ENCODE results near the gene NAXE.
"Not testable (repeated sequence)": the region's sequence is repeated elsewhere in the genome, so short reads cannot be mapped to it uniquely, and the experiment has no call there.

The NAXE gene

DNA sequence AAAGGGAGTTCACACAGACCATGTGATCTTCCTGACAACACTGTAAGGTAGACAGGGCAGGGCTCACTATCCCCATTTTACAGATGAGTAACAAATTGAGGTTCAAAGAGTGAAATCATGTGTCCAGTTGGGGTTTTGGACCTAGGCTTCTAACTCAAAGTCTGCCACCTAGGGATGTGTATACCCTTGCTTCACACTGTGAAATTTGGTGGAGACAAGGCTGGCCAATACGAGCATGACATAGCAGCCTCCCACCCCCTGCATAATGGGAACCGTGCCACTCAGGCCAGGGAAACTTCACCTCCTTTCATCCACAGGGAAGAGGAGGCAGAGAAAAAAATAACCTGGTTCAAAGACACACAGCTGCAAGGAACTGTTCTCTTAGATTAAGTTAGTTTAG, 26.1 kb upstream of the NAXE start:
- DNase-seq: peak in 1 of 10 donors; percentile 14
- intact Hi-C loops (cut with DNase I): no loop called here

DNA sequence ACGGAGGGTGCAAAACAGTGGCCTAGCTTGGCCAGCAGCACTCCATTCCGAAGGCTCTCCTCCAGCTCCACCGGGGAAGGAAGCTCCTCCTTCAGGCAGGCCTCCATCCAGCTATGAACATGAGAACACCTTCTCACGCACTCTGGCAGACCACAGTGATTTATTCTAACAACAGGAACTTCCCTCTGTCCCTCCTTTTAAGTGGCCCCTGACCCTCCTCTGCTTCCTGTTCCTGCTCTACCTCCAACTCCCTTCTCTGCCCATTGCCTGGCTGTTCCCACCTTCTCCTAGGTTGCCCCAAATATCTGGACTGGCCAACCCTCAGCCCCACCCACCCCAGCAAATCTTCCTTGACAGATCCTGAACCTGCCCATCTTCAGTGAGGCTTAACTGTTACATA, 25.1 kb upstream of the NAXE start:
- intact Hi-C loops (cut with DNase I): no loop called here
- DNase-seq: peak in 2 of 10 donors; percentile 25 to 30

GRCh38 chr1:156571261-156571852, 20.2 kb upstream of the NAXE start:
- DNase-seq: peak in 1 of 10 donors; percentile 7
- intact Hi-C loops (cut with DNase I): loop anchor here (5.0 kb wide), 1 partner anchor 59 kb away; no protein-coding TSS in a partner anchor

DNA sequence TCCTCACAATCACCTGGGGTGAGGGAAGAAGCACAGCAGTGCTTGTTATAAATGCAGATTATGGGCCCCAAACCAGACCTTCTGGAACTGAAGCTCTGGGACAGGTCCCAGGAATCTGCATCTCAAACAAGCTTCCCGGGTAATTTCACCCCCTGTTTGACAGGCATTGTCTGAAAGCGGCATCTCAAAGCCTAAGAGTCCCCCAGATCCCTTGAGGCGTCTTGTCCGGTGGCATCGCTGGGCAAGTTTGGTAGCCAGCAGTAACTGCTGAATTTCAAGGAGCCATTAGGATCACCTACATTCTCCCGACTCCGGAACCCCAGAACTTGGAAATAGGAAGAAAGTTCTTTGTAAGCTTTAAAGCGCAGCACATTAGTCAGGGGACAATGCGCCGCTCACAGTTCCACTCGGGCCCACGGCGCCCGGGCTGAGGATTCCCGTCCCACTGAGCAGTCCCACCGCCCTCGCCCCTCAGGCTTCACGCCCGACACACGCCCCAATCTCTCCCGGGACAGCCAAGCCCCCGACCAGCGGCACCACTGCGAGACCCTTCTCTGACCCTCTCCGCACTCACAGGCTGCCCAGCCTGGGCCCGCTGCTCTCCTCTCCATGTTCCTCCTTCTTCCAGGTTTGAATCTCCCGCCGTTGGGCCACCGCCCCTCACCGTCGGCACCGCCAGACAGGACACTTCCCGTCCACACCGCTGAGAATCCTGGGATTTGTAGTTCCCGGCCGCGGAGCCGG, 19.5 kb upstream of the NAXE start, which contains the start of gene IQGAP3:
TSS of gene IQGAP3 (minus strand) at position 647 of the 744 bp plus-strand sequence. CDS start at position 611, 36 bp downstream.
- intact Hi-C loops (cut with DNase I): loop anchor here (5.0 kb wide), 1 partner anchor 60 kb away; no protein-coding TSS in a partner anchor

GRCh38 chr1:156572663-156573018, 18.9 kb upstream of the NAXE start:
- intact Hi-C loops (cut with DNase I): loop anchor here (5.0 kb wide), 1 partner anchor 60 kb away; no protein-coding TSS in a partner anchor
- no peak for DNase-seq

More for the DNA sequence above, 19.5 kb upstream of the NAXE start, which contains the start of gene IQGAP3:
- peak; percentile 67 to 97 (median 82) for DNase-seq

GRCh38 chr1:156574039-156574633, 17.4 kb upstream of the NAXE start:
- DNase-seq: no peak

GRCh38 chr1:156577550-156577949, 14.0 kb upstream of the NAXE start:
- DNase-seq: no peak
- intact Hi-C loops (cut with DNase I): no loop called here

More at GRCh38 chr1:156574039-156574633, 17.4 kb upstream of the NAXE start:
- intact Hi-C loops (cut with DNase I): loop anchor here (5.0 kb wide), 1 partner anchor 62 kb away; no protein-coding TSS in a partner anchor

DNA sequence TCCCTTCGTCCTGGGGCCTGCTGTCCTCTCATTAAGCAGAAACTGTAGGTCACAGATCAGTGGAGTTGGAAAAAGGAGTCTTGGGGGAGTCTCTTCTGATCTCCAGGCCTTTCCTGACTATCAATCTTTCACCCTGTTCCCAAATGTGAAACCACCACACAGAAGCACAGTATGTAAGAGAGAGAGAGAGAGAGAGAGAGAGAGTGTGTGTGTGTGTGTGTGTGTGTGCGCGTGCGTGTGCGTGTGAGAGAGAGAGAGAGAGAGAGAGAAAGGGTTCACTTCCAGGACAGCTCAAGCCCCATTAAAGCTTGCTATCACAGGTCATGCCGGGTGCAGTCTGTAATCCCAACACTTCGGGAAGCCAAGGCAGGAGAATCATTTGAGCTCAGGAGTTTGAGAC, 13.5 kb upstream of the NAXE start:
- intact Hi-C loops (cut with DNase I): no loop called here
- DNase-seq: no peak

DNA sequence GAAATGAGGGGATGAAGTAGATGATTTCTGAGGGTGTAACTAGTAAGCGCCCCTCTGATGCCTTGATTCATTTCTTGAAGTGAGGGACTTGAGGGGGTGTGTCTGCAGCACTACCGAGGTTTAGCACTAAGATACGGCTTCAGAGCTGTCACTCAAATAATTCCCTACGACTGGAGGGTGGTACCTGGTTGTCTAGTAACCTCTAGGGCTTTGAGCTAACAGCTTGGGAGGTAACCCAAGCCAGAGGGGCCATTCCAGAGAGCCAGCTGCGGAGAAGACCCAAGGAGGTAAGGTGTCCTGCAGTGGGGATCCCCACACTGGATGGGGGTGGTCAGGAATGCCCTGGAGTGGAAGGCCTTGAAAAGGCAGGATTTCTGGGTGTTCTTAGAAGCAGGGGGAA, 12.1 kb upstream of the NAXE start, which contains the start of gene TTC24:
TSS of gene TTC24 (plus strand) at position 252 of the 400 bp plus-strand sequence. CDS start 1,642 bp downstream, outside the sequence.
- intact Hi-C loops (cut with DNase I): no loop called here
- peak in 1 of 10 donors; percentile 36 for DNase-seq

- intact Hi-C loops (cut with DNase I): no loop called here
- DNase-seq: peak in 2 of 10 donors; percentile 77 to 79
Measured at GRCh38 chr1:156581661-156582387, 9.8 kb upstream of the NAXE start.

DNA sequence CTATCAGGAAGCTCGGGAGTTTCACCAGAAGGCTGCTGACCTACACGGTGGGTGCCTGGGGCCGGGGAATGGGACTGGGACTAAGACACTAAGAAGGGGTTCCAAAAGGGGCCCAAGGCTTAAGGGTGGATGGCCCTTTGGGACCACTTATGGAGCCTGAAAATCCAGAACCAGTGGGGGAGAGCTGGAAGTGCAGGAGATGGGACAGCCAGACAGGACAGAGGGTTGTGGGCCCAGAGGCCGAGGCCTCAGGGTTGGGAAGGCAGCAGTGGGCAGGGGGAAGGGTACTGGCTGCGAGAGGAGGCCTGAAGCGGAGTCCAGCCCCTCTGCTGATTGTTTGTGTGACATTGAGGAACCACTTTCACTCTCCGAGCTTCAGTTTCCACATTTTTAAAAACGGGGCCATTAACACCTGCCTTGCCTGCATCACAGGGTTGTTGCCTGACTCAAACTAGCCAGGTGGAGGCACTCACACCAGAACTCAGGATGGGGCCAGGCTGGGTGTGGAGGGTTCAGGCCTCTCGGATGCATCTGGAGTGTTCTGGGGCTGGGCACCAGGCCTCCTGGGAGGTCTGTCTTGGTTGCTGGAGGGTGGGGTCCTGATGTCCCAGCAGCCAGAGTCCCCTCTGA, 9.1 kb upstream of the NAXE start:
- intact Hi-C loops (cut with DNase I): no loop called here
- peak in 1 of 10 donors; percentile 32 for DNase-seq

- intact Hi-C loops (cut with DNase I): loop anchor here (2.0 kb wide), 2 partner anchors 23 to 73 kb away; no protein-coding TSS in a partner anchor
- peak in 6 of 10 donors; percentile 50 to 76 (median 70) for DNase-seq
Measured at GRCh38 chr1:156583821-156584622, 7.6 kb upstream of the NAXE start.

DNA sequence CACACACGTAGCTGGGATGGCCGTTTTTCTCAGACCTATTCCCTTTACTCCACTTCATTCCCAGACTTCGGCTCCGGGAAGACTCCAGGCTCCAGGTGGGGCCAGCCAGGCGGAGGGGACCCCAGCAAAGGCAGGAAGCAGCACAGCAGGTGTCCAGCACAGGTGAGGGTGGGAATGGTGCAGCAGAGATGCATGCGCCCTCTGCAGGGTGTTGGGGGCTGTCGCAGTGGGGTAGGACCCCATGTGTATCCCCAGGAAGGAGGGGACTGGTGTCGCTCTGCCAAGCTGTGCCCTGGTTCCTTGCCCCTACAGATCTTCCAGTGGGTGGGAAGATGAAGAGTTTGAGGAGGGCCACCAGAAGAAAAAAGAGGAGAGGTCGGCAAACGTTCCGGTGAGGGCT, 6.8 kb upstream of the NAXE start:
- DNase-seq: peak in 1 of 10 donors; percentile 54
- intact Hi-C loops (cut with DNase I): loop anchor here (2.0 kb wide), 2 partner anchors 22 to 72 kb away; no protein-coding TSS in a partner anchor

- intact Hi-C loops (cut with DNase I): no loop called here
- DNase-seq: no peak
Measured at GRCh38 chr1:156586323-156586722, 5.3 kb upstream of the NAXE start.

GRCh38 chr1:156586892-156587477, 4.6 kb upstream of the NAXE start:
- DNase-seq: no peak
- intact Hi-C loops (cut with DNase I): no loop called here

DNA sequence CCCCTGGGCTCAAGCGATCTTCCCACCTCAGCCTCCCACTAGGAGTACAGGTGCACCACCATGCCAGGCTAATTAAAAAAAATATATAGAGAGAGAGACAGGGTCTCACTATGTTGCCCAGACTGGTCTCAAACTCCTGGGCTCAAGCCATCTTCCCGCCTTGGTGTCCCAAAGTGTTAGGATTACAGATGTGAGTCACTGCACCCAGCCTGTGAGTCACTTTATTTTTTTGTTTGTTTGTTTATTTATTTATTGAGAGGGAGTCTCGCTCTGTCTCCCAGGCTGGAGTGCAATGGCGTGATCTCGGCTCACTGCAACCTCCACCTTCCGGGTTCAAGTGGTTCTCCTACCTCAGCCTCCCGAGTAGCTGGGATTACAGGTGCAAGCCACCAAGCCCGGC, 3.6 kb upstream of the NAXE start:
- DNase-seq; intact Hi-C loops (cut with DNase I): not testable (repeated sequence)

DNA sequence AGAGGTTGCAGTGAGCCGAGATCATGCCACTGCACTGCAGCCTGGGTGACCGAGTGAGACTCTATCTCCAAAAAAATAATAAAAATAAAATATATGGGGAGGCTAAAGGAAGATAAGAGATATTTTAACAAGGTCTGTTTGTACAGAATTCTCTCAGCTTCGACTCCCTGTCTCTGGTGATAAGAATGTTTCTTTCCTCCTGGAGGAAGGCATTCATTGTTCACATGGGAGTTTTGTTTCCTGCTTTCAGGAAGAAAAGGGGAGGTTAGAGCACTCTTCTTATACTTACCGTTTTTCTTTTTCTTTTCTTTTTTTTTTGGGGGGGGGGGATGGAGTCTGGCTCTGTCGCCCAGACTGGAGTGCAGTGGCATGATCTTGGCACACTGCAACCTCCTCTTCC, 2.0 kb upstream of the NAXE start:
- DNase-seq: no peak
- intact Hi-C loops (cut with DNase I): no loop called here
